ENCODE measurements around the gene HSPA9.

HSPA9 gene

GRCh38 chr5:138595180-138595795 is 20.1 kb upstream of the HSPA9 start:
- DNase-seq (ENCODE audit: low read depth in 2 of 2) = no peak

GRCh38 chr5:138594305-138595058 is 19.3 kb upstream of the HSPA9 start:
- DNase-seq (ENCODE audit: low read depth in 2 of 2) = no peak

GRCh38 chr5:138588013-138588788 is 13.0 kb upstream of the HSPA9 start:
- DNase-seq (ENCODE audit: low read depth in 2 of 2) = no peak

GRCh38 chr5:138585157-138585556 is 10.0 kb upstream of the HSPA9 start:
- no peak for DNase-seq (ENCODE audit: low read depth in 2 of 2)

GRCh38 chr5:138583984-138584637 is 8.9 kb upstream of the HSPA9 start:
- DNase-seq (ENCODE audit: low read depth in 2 of 2) = no peak

DNA sequence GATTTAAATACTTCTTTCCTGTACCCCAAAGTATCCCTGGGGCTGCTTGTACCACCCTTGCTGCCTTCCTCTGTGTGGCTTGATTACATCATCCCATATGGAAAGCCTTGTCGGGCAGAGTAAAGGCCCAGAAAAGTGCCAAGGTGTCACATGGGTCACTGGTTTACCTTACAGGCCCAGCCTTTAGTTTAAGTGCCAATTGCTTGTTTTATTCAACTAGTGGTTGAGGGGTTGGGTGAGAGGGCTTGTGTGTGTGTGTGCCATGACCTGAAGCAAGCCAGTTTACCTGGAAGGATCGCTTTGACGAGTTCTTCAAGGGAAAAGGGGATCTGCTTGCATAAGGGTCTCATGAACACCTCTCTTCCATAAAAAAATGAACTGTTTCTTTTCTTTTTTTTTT is 7.8 kb upstream of the HSPA9 start:
- no peak for DNase-seq (ENCODE audit: low read depth in 2 of 2)

GRCh38 chr5:138580777-138581176 is 5.6 kb upstream of the HSPA9 start:
- DNase-seq (ENCODE audit: low read depth in 2 of 2) = no peak

DNA sequence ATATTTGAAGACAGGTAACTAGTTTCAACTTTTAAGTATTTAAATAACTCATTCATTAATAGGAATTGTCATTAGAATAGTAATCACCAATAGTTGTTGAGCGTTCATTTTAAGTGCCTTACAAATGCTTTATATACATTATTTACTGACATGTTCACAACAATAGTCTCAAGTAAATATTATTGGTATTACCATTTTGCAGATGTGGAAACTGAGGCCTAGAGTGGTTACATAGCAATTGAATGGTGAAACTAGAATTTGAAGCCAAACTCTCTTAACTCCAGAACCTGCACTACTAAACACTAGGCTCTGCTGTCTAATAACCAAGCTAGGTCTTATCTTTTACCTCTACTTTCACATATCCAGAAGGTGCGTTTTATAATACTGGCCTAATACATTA is 4.8 kb upstream of the HSPA9 start:
- DNase-seq (ENCODE audit: low read depth in 2 of 2) = no peak

GRCh38 chr5:138579517-138579863 is 4.3 kb upstream of the HSPA9 start:
- no peak for DNase-seq (ENCODE audit: low read depth in 2 of 2)

GRCh38 chr5:138577452-138577851 is 2.3 kb upstream of the HSPA9 start:
- DNase-seq (ENCODE audit: low read depth in 2 of 2) = no peak

DNA sequence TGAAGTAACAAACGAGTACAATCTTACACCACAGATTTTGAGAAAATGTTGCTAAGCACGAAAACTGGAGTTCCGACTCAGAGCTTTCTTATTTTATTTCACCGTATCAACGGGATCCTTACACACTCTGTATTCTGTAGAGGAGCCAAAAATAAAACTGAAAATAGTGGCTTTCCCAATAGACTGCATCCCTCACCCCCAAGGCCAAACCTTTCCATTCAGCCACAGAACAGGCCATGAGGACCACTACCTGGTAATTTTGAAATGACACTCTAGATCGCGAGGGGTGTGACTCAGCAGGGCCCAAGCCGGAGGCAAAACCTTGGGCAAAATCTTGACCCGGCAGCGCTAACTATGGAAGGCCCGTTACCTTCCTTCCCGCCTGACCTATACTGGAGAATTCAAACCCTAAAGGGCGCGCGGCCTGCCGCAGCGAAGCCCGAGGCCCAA is 432 bp downstream of the HSPA9 start:
- no peak for DNase-seq (ENCODE audit: low read depth in 2 of 2)

GRCh38 chr5:138573949-138574670 is 1.1 kb downstream of the HSPA9 start:
- DNase-seq (ENCODE audit: low read depth in 2 of 2) = no peak

- DNase-seq (ENCODE audit: low read depth in 2 of 2) = no peak
Observed at GRCh38 chr5:138573223-138573622, 2.0 kb downstream of the HSPA9 start.

GRCh38 chr5:138570871-138571270 is 4.3 kb downstream of the HSPA9 start:
- no peak for DNase-seq (ENCODE audit: low read depth in 2 of 2)

- no peak for DNase-seq (ENCODE audit: low read depth in 2 of 2)
Observed at GRCh38 chr5:138569782-138570181, 5.4 kb downstream of the HSPA9 start.

- DNase-seq (ENCODE audit: low read depth in 2 of 2) = no peak
Observed at GRCh38 chr5:138568061-138568824, 7.0 kb downstream of the HSPA9 start.

DNA sequence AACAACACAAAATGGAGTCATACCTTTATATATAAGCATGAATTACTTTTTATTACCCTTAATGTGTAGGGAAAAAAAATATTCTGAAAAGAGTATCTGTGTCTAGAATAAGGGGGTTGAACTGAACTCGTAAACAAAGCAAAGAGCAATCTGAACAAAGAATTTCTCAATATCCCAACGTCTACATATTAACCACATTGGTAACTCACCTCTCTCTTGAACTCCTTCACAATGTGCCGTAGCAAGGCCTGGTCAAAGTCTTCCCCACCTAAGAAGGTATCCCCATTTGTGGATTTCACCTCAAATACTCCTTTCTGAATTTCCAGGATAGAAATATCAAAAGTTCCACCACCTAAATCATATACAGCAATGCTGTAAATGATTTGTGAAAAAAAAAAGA is 8.4 kb downstream of the HSPA9 start:
- DNase-seq (ENCODE audit: low read depth in 2 of 2) = no peak

DNA sequence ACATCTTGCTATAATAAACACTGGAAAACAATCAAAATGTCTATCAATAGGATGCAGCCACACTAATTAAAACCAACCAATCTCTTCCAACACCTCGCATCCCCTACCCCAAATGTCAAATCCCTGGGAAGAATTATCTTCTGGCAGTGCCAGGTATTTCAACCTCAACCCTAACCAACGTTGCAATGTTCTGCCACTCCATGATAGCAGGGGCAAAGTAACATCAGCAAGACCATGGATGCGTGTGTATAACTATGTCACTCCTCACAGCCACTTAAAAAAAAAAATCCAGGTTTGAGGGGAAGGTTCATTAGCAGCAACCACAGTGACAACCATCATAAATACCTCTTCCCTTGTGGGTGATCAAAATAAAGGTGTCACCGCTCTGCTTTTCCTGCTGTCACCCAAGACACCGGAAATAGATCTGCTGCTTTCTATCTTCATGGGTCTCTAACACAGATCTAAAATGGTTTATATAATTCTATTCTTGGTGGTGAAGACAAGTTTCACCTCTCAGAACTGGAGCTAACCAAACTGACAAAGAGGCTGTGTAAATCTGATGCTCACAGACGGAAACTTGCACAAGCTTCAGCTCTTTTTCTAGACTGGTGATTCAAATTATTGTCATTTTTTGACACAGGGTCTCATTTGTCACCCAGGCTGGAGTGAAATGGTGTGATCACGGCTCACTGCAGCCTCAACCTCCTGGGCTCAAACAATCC is 9.9 kb downstream of the HSPA9 start:
- no peak for DNase-seq (ENCODE audit: low read depth in 2 of 2)

GRCh38 chr5:138564242-138564641 is 11.0 kb downstream of the HSPA9 start:
- no peak for DNase-seq (ENCODE audit: low read depth in 2 of 2)
